HG03095 (cell line): ENCODE data around the gene DSTYK.
A peak's percentile ranks its signal among the peaks of the same experiment; 100 is the strongest.

Experiments used
- ATAC-seq: cut with Tn5 transposase; IDR thresholded peaks from one replicate; pipeline ENCODE4 v1.9.1; 2021; ENCODE audit warnings: moderate library complexity; ENCODE audit not compliant: unreplicated experiment

Gene DSTYK

GRCh38 chr1:205211169-205211838 lies at the start of gene DSTYK:
TSS of gene DSTYK (minus strand) at chr1:205211702. CDS start at chr1:205211535, 167 bp downstream.
- ATAC-seq, result peak; percentile 89

- ATAC-seq, result no peak
Observed at GRCh38 chr1:205259998-205260397, 48.5 kb upstream of the DSTYK start.

GRCh38 chr1:205259324-205259832 lies 47.9 kb upstream of the DSTYK start:
- ATAC-seq, result no peak

- no peak for ATAC-seq
Observed at GRCh38 chr1:205258719-205259118, 47.2 kb upstream of the DSTYK start.

GRCh38 chr1:205258261-205258691 lies 46.8 kb upstream of the DSTYK start:
- ATAC-seq, result no peak

- ATAC-seq, result no peak
Observed at GRCh38 chr1:205257735-205258134, 46.2 kb upstream of the DSTYK start.

- ATAC-seq, result no peak
Observed at GRCh38 chr1:205256951-205257625, 45.6 kb upstream of the DSTYK start.

GRCh38 chr1:205255941-205256780 lies 44.7 kb upstream of the DSTYK start:
- no peak for ATAC-seq

GRCh38 chr1:205251576-205251975 lies 40.1 kb upstream of the DSTYK start:
- ATAC-seq, result no peak

- ATAC-seq, result no peak
Observed at GRCh38 chr1:205250699-205251098, 39.2 kb upstream of the DSTYK start.

GRCh38 chr1:205249651-205250050 lies 38.1 kb upstream of the DSTYK start:
- no peak for ATAC-seq

- no peak for ATAC-seq
Observed at GRCh38 chr1:205248793-205249601, 37.5 kb upstream of the DSTYK start.

GRCh38 chr1:205247130-205247921 lies 35.8 kb upstream of the DSTYK start:
- no peak for ATAC-seq

- no peak for ATAC-seq
Observed at GRCh38 chr1:205246351-205247119, 35.0 kb upstream of the DSTYK start.

GRCh38 chr1:205245096-205245495 lies 33.6 kb upstream of the DSTYK start:
- no peak for ATAC-seq

GRCh38 chr1:205244384-205244783 lies 32.9 kb upstream of the DSTYK start:
- no peak for ATAC-seq

GRCh38 chr1:205243350-205244191 lies 32.1 kb upstream of the DSTYK start:
- no peak for ATAC-seq

GRCh38 chr1:205241366-205242030 lies 30.0 kb upstream of the DSTYK start:
- ATAC-seq, result no peak
